COR-L47 (cell line): ENCODE results near the gene MRPL9.
"Not testable (repeated sequence)": the region's sequence is repeated elsewhere in the genome, so short reads cannot be mapped to it uniquely, and the experiment has no call there.

Experiments used
- DNase-seq: peaks from one replicate; lab custom pipeline; 2025; lab: John Stamatoyannopoulos, UW

The MRPL9 gene

DNA sequence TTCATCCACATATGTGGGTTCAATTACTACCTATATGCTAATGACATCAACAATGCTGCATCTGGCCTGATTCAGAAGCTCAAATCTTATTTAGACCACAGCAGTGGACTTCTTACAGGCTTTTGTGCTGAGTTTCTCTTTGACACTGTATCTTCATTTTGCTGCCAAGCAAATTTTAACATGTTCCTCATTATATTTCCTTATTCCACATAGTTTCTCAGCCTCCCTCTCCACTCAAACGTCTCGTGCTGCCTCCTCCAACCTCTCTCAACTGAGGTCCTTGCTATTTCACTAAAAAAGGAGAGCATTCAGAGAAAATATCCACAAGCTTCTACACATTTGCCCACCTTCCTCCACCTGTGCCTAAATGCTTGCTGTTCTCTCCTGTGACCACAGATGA is 20.5 kb upstream of the MRPL9 start:
- DNase-seq: no peak

DNA sequence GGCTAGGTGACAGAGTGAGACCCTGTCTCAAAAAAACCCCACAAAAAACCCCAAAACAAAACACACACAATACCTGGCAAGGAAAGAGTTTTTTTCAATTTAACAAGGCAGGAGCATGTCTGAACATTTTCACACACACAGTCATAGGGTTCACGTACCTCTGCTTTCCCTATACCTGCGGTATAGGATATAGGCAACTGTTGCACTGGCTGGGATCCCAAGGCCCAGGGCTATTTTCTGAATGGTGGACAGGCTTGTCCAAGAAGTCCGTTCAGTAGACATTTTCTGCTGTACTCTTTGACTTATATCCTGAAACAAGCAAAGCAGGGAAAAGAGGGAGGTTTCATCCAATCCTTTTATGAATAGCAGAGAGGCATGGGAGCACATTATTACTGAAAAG is 19.4 kb upstream of the MRPL9 start:
- no peak for DNase-seq

DNA sequence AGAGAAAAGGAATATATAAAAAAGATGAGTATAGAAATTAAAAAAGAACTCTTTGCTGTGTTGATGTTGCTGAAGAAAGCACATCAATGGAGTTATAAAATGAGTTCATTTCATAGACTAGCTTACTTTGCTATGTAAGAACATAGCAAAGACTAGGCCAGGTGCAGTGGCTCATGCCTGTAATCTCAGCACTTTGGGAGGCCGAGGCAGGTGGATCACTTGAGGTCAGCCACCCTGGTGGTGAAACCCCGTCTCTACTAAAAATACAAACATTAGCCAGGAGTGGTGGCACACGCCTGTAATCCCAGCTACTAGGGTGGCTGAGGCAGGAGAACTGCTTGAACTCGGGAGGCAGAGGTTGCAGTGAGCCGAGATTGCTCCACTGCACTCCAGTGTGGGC is 18.7 kb upstream of the MRPL9 start:
- not testable (repeated sequence) for DNase-seq

DNA sequence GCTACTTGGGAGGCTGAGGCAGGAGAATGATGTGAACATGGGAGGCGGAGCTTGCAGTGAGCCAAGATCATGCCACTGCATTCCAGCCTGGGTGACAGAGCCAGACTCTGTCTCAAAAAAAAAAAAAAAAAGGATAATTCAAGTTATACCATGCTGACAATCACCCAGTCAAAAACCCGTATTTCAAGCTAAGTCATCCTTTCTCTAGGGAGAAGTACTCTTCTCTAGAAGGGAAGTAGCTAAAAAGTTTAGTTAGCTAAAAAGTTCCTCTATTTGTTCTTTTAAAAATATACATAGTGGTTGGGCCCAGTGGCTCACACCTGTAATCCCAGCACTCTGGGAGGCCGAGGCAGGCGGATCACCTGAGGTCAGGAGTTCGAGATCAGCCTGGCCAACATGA is 17.4 kb upstream of the MRPL9 start:
- not testable (repeated sequence) for DNase-seq

- DNase-seq: no peak
Observed at GRCh38 chr1:151779852-151780251, 16.6 kb upstream of the MRPL9 start.

GRCh38 chr1:151777317-151777716 is 14.0 kb upstream of the MRPL9 start:
- no peak for DNase-seq

DNA sequence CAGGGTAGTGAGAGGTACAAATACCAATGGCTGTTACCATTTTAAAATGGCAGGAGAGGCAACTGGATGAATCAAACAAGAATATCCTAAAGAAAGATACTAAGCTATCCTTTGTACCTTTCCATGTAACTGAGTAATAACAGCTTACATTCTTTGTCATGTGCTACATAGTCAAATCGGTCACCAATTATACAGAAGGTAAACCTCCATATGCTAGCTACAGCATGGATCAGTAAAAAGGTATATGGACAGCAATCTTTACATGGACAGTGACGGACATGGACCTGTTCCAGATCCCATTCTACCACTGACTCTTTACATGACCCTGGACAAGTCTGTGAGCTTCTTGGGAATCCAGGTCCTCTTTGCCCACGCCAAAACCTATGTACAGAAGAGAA is 13.4 kb upstream of the MRPL9 start:
- no peak for DNase-seq

GRCh38 chr1:151775894-151776664 is 12.8 kb upstream of the MRPL9 start:
- DNase-seq: no peak

DNA sequence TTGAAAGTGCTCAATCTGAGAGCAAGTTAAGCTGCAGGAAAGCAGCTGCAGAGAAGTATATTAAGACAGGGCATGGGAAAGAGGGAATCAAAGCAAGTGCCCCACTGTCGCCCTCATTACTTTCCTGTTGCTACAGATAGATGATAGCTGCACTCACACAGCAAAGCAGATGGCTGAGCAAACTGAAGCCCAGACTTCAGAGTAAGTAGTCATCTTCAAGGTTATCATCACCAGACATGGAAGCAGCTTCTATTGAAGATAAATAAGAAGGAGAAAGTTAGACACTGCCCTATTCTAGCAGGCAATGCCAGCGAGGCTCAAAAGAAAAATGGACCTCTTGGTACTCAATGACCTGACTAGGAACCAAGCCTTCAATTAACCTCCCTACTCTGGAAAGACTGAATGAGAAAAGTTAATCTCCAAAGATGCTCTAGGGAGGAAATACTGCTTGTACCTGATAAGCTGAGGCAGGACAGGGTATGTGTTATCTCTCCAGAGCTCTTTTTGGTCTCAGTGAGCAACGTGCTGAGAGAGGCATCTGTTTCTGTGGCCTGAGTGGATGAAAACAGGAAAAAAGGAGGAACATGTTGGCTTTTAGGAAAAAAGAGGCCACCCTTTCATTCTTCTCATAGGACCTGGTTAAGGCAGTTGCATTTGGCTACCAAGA is 11.1 kb upstream of the MRPL9 start:
- DNase-seq: no peak

DNA sequence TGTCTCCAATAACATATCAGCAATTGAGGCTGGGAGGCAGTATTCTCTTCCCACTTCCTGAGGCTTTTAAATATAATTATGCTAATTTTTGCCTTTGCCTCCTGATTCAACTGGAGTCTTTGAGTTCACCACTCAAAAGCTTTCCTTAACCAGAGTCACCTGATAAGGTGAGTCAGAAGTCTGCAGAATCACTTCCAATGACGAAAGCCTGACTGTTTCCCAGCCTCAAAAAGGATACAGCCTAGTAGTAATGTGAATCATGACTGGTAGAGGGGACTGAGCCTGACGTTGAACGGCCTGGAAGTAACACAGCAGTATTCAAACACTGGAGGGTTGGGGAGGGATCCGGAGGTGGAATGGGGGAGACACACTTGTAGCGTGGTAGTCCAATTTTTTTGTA is 10.4 kb upstream of the MRPL9 start:
- no peak for DNase-seq

- DNase-seq: not testable (repeated sequence)
Observed at GRCh38 chr1:151769270-151769669, 6.0 kb upstream of the MRPL9 start.

DNA sequence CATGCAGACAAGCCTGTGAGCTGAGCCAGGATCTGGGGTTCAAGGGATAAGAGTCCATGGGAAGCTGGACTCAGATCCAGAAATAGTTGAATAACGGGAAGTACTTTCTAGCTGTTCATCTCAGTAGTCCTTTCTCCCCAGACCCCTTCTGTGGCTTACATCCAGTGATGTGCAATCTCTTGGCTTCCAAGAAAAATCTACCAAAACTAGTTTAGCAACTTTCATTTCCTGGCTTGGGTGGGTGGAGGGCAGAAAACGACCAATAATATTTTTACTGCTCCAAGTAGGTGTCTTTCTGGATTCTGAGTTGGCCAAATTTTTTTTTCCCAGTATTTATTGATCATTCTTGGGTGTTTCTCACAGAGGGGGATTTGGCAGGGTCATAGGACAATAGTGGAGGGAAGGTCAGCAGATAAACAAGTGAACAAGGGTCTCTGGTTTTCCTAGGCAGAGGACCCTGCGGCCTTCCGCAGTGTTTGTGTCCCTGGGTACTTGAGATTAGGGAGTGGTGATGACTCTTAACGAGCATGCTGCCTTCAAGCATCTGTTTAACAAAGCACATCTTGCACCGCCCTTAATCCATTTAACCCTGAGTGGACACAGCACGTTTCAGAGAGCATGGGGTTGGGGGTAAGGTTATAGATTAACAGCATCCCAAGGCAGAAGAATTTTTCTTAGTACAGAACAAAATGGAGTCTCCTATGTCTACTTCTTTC is 5.2 kb upstream of the MRPL9 start:
- not testable (repeated sequence) for DNase-seq

- no peak for DNase-seq
Observed at GRCh38 chr1:151763990-151764389, 694 bp upstream of the MRPL9 start.

- no peak for DNase-seq
Observed at GRCh38 chr1:151760597-151761385, 2.5 kb downstream of the MRPL9 start.

GRCh38 chr1:151759241-151759640 is 4.1 kb downstream of the MRPL9 start:
- no peak for DNase-seq

DNA sequence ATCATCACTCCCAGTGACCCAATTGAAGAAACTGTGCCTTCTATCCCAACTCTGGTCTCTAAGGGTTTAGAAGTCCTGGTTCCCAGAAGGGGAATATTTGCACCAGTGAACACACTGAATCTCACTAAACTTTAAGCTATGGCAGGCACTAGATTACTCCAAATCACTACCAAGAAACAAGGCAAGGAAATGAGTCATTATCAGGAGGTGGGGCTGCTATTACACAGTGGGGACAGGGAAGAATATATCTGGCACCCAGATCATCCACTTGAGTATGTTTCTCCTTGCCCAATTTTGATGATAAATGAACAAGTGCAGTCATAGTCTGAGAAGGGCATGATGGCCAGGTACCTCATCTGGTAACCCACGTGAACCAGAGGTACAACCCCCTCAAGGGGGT is 7.0 kb downstream of the MRPL9 start:
- DNase-seq: no peak

DNA sequence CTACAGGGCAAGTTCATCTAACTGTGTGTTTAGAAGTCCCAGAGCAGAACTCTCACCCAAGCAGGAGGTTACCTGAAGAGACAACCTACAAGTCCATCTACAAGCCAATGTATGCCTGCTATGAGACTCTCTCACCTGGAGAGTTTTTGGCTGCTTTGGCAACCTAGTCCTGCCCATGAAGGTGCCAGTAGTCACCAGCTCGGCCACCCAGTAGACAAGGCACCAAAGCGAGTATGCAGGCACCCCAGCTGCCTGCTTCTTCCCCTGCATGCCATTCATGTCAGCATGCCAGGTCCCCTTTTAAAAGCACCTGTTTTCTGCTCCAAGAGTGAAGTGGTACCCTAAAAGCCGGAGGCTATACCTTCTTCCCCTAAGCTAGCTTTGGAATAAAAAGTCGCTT is 21.8 kb downstream of the MRPL9 start:
- no peak for DNase-seq

DNA sequence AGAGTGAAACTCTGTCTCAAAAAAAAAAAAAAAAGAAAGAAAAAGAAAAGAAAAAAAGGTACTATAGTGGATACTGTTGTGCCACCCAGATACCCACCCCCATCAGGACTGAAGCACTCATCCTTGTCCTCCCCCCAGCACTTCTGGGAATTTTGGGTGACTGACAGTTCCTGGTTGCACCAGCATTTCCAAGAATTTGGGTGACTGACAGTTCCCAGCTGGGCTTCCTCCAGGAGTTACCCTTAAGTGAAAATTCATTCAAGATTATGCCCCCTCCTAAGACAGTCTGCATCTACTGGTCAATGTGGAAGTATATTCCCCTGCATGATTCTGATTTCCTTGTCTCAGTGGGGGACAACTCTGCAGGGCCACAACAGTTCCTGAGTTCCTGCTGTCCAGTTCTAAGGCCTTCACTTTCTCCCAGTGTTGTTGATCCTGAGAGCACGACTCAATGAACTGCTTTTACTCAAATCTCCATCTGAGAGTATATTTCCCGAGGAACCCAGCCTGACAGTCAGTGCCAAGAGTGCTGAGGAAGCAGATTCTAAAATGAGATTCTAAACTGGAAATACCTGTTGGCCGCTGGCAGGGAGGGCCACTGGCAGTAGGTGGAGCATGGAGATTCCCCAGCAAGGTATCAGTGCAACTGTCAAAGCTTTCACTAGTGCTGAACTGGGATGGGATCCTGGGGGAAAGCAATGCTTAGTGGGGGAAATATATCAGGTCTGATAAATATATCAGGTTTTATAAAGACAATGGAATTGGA is 23.5 kb downstream of the MRPL9 start:
- DNase-seq: no peak

DNA sequence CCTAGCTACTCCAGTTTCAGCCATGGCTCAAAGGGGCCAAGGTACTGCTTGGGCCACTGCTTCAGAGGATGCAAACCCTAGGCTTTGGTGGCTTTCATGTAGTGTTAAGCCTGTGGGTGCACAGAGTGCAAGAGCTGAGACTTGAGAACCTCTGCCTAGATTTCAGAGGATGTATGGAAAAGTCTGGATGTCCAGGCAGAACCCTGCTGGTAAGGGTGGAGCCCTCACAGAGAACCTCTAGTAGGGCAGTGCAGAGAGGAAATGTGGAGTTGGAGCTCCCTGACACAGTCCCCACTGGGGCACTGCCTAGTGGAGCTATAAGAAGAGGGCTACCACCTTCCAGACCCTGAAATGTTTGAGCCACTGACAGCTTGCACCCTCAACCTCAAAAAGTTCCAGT is 25.8 kb downstream of the MRPL9 start:
- DNase-seq: no peak

DNA sequence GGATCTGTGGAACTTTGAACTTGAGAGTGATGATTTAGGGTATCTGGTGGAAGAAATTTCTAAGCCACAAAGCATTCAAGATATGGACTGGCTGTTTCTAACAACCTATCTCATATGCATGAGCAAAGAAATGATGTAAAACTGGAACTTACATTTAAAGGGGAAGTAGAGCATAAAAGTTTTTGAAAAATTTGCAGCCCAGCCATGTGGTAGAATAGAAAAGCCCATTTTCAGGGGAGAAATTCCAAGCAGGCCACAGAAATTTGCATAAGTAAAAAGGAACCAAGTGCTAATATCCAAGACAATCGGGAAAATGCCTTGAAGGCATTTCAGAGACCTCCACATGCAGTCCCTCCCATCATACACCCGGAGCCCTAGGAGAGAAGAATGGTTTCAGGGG is 26.3 kb downstream of the MRPL9 start:
- no peak for DNase-seq

DNA sequence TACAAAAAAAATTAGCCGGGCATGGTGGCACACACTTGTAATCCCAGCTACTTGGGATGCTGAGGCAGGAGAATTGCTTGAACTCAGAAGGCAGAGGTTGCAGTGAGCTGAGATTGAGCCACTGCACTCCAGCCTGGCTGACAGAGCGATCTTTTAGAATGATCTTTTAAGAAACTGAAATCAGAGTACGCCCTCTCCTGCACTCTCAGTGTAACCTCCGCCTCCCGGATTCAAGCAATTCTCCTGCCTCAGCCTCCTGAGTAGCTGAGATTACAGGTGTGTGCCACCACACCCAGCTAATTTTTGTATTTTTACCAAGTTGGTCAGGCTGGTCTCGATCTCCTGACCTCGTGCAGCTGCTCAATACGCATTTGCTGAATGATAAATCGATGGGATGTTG is 29.3 kb downstream of the MRPL9 start:
- not testable (repeated sequence) for DNase-seq

GRCh38 chr1:151733126-151733525 is 30.2 kb downstream of the MRPL9 start:
- no peak for DNase-seq
